MV-4-11 (cell line): Measurements from ENCODE around the gene GFRA1.

Experiments
- DNase-seq: peaks from one replicate; lab custom pipeline; 2025; lab: John Stamatoyannopoulos, UW

Gene GFRA1

GRCh38 chr10:116241085-116241484 lies 31.9 kb downstream of the GFRA1 start:
- DNase-seq = no peak

- no peak for DNase-seq
Observed at GRCh38 chr10:116240157-116240950, 32.7 kb downstream of the GFRA1 start.

DNA sequence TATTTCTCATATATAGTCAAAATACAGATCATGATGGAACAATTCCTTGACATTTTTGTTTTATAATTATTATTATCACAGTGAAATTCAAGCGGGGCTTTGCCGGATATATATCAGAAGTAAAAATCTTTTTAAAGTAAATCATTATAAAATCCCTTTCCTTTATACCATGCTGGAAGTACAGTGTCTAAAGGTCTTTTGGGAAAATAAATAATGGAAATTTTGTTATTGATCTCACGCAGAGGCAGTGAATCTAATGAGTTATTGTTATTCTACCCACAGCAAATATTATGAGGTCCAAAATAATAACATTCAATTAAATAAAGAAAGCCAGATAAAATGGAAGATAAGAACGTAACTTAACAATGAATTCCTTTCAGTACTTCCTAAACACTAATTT lies 33.8 kb downstream of the GFRA1 start:
- DNase-seq = no peak

DNA sequence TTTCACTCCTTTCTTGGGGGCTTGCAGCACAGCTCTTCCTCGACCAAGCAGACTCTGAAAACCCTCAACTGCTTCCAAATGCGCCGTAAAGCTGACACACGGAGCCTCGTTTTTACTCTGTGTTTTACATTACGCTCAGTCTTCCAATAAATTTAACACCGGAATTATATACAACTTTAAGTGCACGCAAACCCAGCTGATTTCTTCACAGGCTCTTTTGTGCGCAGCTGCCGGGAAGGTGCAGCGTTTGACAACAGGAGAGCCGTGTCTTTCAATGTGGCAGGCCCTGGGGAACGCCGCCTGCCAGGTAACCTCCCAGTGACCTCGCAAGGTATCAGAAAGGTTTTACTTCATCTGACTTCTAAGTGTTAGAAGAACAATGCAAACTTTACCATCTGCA lies 35.0 kb downstream of the GFRA1 start:
- DNase-seq = no peak

GRCh38 chr10:116237260-116237659 lies 35.7 kb downstream of the GFRA1 start:
- DNase-seq = no peak

- no peak for DNase-seq
Observed at GRCh38 chr10:116233230-116233629, 39.8 kb downstream of the GFRA1 start.

- no peak for DNase-seq
Observed at GRCh38 chr10:116232613-116233012, 40.4 kb downstream of the GFRA1 start.

DNA sequence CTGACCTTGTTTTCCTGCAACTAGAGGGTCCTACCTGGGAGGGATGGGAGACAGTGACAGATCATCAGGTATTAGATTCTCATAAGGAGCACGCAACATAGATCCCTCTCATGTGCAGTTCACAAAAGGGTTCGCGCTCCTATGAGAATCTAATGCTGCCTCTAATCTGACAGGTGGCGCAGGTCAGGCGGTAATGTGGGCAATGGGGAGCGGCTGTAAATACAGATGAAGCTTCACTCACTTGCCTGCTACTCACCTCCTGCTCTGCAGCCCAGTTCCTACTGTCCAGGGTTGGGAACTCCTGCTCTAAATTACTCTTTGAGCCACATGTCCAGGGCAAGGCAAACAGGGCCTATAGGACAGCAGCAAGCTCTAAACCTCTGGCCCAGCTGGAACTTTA lies 46.2 kb downstream of the GFRA1 start:
- DNase-seq = no peak

GRCh38 chr10:116226053-116226452 lies 47.0 kb downstream of the GFRA1 start:
- DNase-seq = no peak

DNA sequence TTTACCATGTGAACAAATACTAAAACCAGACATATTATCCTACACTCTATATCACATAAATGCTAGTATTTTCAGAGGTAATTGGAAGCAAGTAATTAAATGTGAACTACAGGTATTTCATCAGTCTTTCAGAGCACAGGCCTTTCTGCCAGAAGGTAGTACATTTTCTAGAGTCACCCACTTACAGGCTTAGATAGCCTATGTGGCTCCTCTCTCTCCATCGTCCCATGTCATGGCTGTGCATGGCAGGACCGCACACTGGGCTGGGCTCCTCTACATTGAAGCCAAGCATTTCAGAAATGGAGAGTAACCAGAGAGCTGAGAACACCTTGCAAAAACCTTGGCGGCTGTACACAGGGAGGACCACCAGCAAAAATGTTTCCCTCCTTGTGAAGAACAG lies 49.7 kb downstream of the GFRA1 start:
- DNase-seq = no peak

GRCh38 chr10:116221053-116221452 lies 52.0 kb downstream of the GFRA1 start:
- no peak for DNase-seq

DNA sequence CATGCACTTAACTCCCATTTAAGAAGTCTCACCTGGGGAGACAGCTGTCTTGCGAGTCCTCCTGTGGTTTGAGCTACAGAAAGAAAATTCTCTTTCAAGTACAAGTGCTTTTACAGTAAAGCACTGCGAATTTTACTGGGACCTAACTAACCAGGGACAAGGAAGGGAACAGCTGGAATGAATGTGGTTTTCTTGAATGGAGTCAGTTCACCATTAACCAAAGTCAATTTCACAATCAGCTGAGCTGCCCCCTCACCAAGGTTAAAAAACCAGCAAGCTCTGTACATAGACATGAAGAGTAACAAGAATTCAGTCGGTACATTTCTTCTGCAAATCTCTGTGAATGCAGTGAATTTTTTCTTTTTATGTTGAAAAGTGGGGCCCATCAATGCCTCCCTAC lies 56.3 kb downstream of the GFRA1 start:
- DNase-seq = no peak

- DNase-seq = no peak
Observed at GRCh38 chr10:116215651-116216050, 57.4 kb downstream of the GFRA1 start.

- DNase-seq = no peak
Observed at GRCh38 chr10:116211682-116212081, 61.3 kb downstream of the GFRA1 start.

- DNase-seq = no peak
Observed at GRCh38 chr10:116210588-116211346, 62.2 kb downstream of the GFRA1 start.

DNA sequence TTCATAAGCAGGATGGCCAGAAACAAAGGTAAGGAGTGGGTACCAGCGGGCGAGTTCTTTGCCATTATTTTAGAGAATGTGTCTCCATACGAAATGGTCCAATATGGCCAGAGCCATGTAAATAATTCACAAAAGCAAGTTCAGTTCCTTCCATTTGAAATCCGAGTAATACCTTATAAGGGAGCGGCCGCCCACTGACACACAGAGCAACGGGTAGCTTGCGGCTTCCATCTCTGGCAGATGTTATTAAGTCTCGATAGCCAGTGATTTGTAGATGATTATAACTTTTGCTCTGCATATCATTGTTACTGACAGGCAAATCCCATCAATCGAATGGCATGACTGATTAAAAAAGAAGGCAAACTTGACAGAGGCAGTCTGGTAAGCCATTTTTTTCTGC lies 63.2 kb downstream of the GFRA1 start:
- DNase-seq = no peak

DNA sequence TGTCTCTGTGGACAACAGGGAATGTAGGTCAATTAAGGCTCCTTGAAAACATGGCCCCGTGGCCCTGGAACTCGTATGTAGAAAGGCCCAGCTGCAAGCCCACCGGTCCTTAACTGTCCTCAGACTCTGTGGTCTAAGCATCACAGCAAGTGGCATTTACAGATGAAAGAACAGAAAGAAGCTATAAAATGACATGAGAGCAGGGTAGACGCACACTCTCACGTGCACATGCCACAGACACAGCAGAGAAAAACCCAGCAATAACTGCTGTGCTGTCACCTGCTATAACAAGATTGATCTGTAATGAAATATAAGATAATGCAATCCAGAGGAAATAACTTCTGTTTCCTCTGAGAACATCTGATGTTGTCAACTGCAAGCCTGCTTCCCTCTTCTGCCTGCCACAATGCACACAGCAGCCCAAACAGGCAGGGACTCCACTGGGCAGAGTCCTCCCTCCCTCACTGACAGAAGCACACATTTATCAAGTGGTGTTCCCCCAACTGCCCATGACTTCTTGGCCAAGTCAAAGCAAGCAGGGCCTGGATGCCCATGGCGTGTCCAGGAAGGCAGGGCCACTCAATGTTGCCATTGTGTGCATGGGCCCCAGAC lies 63.9 kb downstream of the GFRA1 start:
- DNase-seq = no peak

DNA sequence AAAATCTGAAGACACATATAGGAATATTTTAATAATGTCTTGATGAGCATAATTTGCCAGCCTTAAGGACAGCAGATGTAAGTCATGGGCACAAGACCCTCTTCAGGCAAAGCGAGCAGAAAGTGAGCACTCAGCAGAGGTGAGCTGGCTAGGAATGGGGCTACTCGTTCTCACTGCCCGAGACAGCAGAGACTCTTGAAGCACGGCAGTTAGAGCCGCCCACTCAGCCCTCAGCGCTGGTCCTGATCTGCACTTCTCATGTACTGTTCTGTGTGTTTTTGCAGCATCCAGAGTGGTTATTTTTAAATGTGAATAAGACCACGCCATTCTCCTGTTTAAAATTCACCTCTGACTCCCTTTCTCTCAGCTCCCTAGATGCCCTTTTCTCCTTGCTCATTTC lies 65.3 kb downstream of the GFRA1 start:
- DNase-seq = no peak

DNA sequence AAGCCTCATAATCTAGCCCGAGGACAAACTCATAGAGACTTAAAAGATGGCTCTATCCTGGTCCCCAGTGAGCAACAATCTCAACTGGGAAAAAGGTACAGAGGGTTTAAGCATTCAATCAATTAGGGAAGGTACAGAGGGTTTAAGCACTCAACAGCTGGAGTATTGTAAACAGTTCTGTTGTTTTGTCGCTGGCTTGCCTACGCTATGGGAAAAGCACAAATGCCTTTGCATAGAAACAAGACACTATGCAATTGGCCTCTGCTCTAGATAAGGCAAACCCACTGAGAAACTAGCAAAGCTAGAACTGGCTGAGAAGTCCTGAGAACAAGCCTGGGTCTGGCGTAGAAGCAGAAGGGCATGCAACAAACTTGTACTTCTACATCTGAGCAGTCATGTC lies 69.3 kb downstream of the GFRA1 start:
- no peak for DNase-seq

GRCh38 chr10:116201670-116202430 lies 71.2 kb downstream of the GFRA1 start:
- DNase-seq = no peak

DNA sequence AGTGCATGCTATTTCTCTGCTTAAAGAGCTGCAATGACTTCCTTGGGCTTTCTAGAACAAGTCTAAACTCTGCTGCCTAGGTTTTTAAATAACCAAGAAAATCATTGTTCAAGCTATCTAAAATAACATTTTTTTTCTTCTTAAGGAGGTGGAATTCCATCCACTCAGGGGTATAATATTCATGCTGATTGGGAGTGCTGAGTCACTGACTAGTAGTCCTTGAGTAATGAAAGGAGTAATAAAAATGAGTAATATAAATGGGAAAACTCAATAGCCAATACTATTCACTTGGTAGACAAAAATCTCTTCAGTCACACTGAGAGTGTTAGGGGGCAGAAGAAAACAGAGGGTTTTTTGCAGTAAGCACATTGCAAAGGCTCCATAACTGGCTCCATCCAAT lies 72.0 kb downstream of the GFRA1 start:
- no peak for DNase-seq

- no peak for DNase-seq
Observed at GRCh38 chr10:116198676-116199035, 74.3 kb downstream of the GFRA1 start.
